HFF-Myc (cell line): ENCODE results near the gene ADD2.
A peak's percentile ranks its signal among the peaks of the same experiment; 100 is the strongest.

Experiments used
- DNase-seq: peaks from one replicate; pipeline ENCODE4 v3.0.0-alpha.2; 2011; ENCODE audit warnings: low read depth; ENCODE audit errors: extremely low read depth
- H3K4me3 ChIP-seq: replicated peaks from 2 replicates; pipeline ENCODE4 v1.5.1; 2011; ENCODE audit warnings: low read depth, mild to moderate bottlenecking, control low read depth, low read length
- CTCF ChIP-seq: IDR thresholded peaks from 2 replicates; pipeline ENCODE4 v1.5.1; 2012; ENCODE audit warnings: mild to moderate bottlenecking, low read depth, low read length, control low read depth; ENCODE audit errors: missing control alignments

Gene ADD2

GRCh38 chr2:70638561-70638960 lies 129.4 kb downstream of the ADD2 start:
- TF ChIP-seq CTCF: no peak
- no peak for DNase-seq
- H3K4me3 ChIP-seq: no peak overlapping the region

- no peak overlapping the region for H3K4me3 ChIP-seq
- TF ChIP-seq CTCF: no peak
- DNase-seq: no peak
Measured at GRCh38 chr2:70633508-70633907, 134.5 kb downstream of the ADD2 start.

- no peak for TF ChIP-seq CTCF
- DNase-seq: no peak
- H3K4me3 ChIP-seq: no peak overlapping the region
Measured at GRCh38 chr2:70632966-70633365, 135.0 kb downstream of the ADD2 start.

- no peak for DNase-seq
- no peak for TF ChIP-seq CTCF
- no peak overlapping the region for H3K4me3 ChIP-seq
Measured at GRCh38 chr2:70632388-70632787, 135.6 kb downstream of the ADD2 start.

- no peak for TF ChIP-seq CTCF
- DNase-seq: no peak
- H3K4me3 ChIP-seq: no peak overlapping the region
Measured at GRCh38 chr2:70630761-70631160, 137.2 kb downstream of the ADD2 start.

- H3K4me3 ChIP-seq: no peak overlapping the region
- TF ChIP-seq CTCF: no peak
- peak; percentile 15 for DNase-seq
Measured at GRCh38 chr2:70627211-70627898, 140.6 kb downstream of the ADD2 start.
